GM18951 (cell line): ENCODE data around the gene BABAM2.
"Not testable (repeated sequence)": the region's sequence is repeated elsewhere in the genome, so short reads cannot be mapped to it uniquely, and the experiment has no call there.

ENCODE experiments used
- POLR2A ChIP-seq: IDR thresholded peaks from 4 replicates; pipeline ENCODE4 v1.6.1; 2011; ENCODE audit warnings: mild to moderate bottlenecking; ENCODE audit not compliant: insufficient read length, insufficient read depth; ENCODE audit errors: extremely low read depth
- in situ Hi-C: fragments of 300-500 bp; cut with MboI; formaldehyde crosslinking; loops from one replicate; pipeline ENCODE4 v1.12.0; 2022; ENCODE audit warnings: low sequenced_read_pairs, mixed read lengths, inconsistent platforms; ENCODE audit not compliant: unreplicated experiment

BABAM2 gene

DNA sequence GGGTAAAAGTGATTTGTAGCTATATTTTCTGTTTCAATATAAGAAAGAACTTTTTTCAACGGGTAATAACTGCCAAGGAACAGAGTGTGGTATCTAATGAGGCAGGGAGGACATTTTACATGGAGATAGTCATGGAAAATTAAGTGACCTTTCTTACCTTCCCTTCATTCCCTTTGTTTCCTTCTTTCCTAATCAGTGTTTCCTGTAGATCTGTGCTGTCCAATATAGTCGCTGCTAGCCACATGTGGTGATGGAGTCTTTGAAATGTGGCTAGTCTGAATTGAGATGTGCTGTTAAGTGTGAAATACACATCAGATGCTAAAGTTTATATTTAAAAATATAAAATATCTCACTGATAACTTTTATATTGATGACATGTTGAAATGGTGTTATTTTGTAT is 81.8 kb downstream of the BABAM2 start:
- in situ Hi-C loops, result no loop called here
- TF ChIP-seq POLR2A, result no peak

GRCh38 chr2:27973592-27973991 is 83.1 kb downstream of the BABAM2 start:
- no peak for TF ChIP-seq POLR2A
- in situ Hi-C loops, result no loop called here

DNA sequence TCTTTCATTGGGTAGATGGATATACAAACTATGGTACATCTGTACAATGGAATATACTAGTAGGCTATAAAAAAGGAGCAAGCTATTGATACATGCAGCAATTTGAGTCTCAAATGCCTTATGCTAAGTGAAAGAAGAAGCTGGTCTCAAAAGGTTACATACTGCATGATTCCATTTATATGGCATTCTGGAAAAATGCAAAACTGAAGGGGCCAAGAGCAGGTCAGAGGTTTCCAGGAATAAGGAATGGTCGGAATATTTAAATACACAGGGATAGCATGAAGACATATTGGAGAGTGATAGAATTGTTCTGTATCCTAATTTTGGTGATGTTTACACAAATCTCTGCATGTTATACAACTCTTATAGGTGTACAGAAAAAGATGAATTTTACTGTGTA is 85.8 kb downstream of the BABAM2 start:
- TF ChIP-seq POLR2A, result no peak
- in situ Hi-C loops, result no loop called here

DNA sequence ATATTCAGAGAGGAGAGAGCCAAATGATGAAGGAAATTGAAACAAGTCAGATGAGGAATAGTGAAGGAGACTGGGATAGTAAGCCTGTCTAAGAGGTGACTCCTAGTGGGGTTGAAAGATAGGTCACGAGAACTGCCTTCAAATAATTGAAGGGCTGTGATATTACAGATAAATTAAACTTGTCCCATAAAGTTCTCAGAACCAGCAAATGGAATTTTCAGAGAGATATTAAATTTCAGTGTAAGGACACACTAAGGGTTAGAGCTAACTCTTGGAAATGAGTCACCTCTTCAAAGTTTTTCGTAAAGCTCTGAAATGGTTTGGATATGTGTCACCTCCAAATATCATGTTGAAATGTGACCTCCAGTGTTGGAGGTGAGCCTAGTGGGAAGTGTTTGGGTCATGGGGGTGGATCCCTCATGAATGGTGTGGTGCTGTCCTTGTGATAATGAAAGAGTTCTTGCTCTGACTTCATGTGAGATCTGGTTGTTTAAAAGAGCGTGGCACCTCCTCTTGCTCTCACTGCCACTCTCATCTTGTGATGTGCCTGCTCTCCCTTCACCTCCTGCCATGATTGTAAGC is 87.3 kb downstream of the BABAM2 start:
- in situ Hi-C loops, result no loop called here
- TF ChIP-seq POLR2A, result no peak

DNA sequence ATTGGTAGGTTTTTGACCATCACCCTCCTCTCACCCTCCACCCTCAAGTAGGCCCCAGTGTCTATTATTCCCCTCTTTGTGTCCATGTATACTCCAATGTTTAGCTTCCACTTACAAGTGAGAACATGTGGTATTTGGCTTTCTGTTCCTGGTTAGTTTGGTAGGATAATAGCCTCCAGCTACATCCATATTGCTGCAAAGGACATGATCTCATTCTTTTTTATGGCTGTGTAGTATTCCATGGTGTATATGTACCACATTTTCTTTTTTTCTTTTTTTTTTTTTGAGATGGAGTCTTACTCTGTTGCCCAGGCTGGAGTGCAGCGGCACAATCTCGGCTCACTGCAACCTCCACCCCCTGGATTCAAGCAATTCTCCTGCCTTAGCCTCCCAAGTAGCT is 88.2 kb downstream of the BABAM2 start:
- in situ Hi-C loops, result not testable (repeated sequence)

DNA sequence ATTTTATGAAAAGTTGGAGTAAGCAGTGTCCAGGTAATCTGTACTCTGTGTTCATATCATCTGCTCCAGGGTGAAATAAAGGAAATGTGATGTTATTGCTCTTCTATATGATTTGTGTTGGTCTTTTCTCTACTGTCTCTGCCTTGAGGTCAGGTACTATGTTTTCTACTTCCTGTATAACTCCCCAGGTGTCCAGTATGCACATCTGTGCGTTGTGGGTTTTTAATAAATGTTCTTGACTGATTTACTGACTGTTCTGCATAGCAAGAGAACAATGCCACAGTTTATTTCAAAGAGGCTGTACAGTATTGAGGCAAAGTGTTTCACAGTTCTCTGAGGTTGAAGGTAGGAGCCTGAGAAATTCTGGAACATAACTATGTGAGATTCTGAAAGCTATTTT is 89.7 kb downstream of the BABAM2 start:
- no peak for TF ChIP-seq POLR2A
- in situ Hi-C loops, result no loop called here

DNA sequence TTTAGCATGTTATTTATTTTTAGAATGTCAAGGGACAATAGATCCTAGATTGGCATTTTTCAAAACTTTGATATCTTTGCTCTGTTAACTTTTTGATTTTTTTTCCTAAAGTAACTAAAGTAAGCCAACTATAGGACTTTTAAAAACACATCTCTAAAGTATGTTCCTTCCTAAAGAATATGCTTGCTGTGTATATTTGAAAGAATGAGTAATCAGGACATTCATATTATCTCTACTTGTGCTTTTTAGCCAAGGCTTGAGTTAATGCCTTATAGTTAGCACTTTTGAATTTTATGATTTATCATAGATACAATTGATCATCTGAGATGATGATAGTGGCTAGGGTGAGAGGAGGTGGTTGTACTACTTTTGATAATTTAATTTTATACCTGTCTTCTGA is 93.6 kb downstream of the BABAM2 start:
- TF ChIP-seq POLR2A, result no peak
- in situ Hi-C loops, result no loop called here

DNA sequence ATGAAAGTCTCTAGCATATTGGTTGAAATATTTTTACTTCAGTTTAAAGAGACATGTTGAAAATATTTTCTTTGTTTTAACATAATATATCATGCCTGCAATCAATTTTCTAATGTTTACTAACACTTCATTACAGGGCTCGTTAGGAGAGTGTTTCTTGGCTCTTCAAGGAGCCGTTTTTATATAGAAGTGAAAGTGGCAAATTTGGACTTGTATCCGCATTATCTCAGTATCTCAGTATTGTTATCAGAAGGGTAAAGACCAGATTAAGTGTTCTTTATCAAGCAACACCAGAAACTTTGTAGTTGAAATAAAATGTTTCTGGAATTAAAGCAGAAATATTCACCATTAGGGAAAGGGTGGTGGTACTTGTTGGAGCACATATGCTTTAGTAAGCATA is 97.8 kb downstream of the BABAM2 start:
- TF ChIP-seq POLR2A, result no peak
- in situ Hi-C loops, result no loop called here

- no peak for TF ChIP-seq POLR2A
- in situ Hi-C loops, result no loop called here
Measured at GRCh38 chr2:27988718-27989117, 98.2 kb downstream of the BABAM2 start.

GRCh38 chr2:27989149-27989548 is 98.6 kb downstream of the BABAM2 start:
- no peak for TF ChIP-seq POLR2A
- in situ Hi-C loops, result no loop called here

DNA sequence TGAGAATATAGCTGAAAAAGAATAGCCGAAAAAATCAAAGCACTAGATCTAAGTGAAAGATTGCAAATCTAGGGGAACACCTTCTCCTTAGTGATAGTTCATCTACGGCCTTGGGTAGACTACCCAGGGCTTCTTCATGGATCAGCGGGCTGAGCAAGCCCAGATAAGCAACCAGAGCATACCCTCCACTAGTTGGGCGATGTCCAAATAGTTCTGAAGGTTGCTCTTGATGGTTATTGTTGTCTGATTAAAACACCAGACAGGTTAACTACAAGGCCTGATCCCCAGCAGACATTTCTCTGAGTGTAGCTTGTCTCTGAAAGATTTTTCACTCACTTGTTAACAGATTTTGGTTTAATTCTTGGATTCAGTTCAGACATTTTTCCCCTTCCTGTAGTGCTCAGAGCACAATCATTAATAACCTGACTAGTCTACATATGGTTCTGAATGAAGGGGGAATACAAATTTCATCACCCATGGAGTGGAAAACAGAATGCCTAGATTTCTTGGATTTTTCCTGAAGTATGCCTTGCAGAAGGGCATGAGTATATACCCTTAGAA is 99.6 kb downstream of the BABAM2 start:
- TF ChIP-seq POLR2A, result no peak
- in situ Hi-C loops, result no loop called here

- in situ Hi-C loops, result no loop called here
- no peak for TF ChIP-seq POLR2A
Measured at GRCh38 chr2:27991146-27991545, 100.6 kb downstream of the BABAM2 start.

DNA sequence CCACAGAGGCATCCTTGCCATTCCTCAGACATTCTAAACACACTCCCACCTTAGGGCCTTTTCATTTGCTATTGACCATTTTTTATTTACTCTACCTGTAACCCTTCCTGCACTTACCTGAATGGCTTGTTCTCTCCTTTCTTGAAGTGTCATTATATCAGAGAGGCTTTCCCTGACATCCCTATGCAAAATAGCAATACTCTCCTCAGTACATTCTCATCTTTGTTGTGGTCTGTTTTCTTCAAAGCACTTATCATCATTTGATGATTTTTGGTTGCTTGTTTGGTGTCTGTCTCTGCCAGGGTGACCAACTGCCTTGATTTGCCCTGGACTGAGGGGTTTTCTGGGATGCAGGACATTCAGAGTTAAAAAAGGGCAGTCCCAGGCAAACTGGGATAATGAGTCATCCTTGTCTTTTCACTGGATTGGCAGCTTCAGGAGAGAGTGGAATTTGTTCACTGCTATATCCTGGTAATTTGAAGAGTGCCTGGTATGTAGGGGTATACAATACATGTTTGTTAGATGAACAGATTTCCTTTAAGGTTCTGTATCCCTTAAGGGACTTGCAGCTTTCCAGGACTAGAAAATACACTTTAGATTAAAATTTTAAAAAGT is 102.4 kb downstream of the BABAM2 start:
- TF ChIP-seq POLR2A, result no peak
- in situ Hi-C loops, result no loop called here

- in situ Hi-C loops, result no loop called here
- TF ChIP-seq POLR2A, result no peak
Measured at GRCh38 chr2:27993402-27993787, 102.9 kb downstream of the BABAM2 start.
